ENCODE results near the gene TTC7B.
"Not testable (repeated sequence)": the region's sequence is repeated elsewhere in the genome, so short reads cannot be mapped to it uniquely, and the experiment has no call there.

TTC7B gene

GRCh38 chr14:90536511-90537191 is 279.6 kb downstream of the TTC7B start:
- DNase-seq (ENCODE audit: extremely low read depth in 1 of 2, low read depth in 1 of 2): no peak

DNA sequence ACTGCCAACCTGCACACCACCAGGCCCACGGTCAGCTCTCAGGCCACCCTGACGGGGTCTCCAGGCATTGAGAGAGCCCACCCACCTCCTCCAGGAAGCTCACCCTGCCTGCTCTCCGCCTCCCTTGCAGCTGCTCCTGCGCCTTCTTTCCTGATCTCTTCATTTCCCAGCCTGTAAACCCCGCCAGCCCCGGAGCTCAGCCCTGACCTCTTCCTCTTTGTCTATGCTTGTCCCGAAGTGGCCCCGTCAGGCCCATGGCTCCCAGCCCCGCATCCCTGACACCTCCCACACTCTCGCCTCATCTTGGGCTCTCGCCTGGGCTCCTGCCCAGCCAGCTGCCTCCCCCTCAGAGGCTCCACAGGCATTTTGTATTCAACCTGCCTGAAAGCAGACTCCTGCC is 280.1 kb downstream of the TTC7B start:
- DNase-seq (ENCODE audit: extremely low read depth in 1 of 2, low read depth in 1 of 2): no peak

DNA sequence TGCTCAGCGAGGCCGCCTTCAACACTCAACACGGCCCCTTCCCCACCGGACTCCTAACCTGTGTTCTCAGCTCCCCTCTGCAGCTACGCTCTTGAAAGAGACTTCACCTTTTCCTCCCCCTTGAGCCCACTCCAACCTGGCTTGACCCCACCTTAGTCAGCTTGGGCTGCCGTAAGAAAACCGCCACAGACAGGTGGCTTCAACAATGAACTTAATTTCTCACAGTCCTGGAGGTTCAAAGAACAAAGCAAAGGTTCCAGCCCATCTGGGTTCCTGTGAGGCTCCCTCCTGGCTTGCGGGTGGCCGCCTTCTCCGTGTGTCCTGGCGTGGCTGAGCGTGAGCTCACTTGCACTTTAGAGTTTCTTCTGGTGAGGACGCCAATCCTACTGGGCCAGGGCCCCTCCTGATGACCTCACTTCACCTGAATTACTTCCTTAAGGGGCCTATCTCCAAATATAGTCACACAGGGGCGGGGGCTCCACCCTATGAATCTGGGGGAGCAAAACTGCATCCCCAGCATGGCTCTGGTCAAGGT is 280.6 kb downstream of the TTC7B start:
- DNase-seq (ENCODE audit: extremely low read depth in 1 of 2, low read depth in 1 of 2): no peak

GRCh38 chr14:90534838-90535555 is 281.2 kb downstream of the TTC7B start:
- no peak for DNase-seq (ENCODE audit: extremely low read depth in 1 of 2, low read depth in 1 of 2)

DNA sequence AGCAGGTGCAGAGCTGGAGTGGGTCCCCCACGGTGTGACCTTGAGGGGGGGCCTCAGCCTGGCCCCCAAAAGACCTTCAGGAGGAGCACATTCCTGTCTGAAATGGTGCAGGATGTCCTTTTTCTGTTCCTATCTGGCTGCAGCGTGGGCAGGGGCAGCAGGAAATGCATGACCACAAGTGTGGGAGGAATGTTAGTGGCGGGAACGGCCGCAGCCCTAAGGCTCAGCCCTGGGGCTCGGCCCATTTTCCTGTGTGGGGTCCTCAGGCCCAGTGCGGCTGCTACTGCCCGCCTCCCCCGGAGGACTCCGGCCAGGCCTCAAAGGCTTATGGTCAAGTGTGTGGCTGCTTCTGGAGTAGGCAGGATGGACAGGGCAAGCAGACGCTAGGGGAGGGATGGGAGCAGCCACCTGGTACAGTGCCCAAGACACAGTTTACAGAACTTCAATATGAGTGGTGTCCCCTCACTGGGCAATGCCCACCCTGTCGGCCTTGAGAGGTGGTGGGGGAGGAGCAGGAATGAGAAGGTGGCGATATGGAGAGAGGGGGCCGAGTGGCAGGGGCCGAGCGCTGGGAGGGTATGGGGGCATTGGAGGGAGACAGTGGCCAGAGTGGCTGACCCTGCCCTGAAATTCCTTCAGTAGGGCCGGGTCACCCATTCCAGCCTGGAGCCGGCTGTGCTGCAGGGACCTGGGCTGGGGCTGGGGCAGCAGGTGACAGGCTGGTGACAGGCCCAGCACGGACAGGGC is 282.0 kb downstream of the TTC7B start:
- no peak for DNase-seq (ENCODE audit: extremely low read depth in 1 of 2, low read depth in 1 of 2)

DNA sequence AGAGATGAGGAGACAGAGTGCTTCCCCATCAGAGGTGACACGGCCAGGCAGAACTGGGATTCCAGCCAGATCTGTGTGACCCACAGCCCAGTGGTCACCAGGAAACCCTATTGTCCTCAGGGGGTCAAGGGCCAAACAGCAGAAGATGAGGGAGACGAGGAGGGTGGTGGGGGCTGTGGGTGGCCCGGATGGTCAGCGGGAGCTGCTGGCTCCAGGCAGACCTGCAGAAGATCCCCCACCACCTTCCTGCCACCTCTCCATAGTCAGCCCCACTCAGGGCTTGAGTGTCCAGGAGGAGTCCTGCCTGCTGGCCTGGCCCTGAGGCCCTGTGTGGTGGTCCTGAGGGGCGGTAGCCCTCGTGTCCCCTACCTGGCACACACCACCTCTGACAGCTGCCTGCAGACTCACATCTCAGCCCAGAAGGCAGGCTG is 282.6 kb downstream of the TTC7B start:
- no peak for DNase-seq (ENCODE audit: extremely low read depth in 1 of 2, low read depth in 1 of 2)

DNA sequence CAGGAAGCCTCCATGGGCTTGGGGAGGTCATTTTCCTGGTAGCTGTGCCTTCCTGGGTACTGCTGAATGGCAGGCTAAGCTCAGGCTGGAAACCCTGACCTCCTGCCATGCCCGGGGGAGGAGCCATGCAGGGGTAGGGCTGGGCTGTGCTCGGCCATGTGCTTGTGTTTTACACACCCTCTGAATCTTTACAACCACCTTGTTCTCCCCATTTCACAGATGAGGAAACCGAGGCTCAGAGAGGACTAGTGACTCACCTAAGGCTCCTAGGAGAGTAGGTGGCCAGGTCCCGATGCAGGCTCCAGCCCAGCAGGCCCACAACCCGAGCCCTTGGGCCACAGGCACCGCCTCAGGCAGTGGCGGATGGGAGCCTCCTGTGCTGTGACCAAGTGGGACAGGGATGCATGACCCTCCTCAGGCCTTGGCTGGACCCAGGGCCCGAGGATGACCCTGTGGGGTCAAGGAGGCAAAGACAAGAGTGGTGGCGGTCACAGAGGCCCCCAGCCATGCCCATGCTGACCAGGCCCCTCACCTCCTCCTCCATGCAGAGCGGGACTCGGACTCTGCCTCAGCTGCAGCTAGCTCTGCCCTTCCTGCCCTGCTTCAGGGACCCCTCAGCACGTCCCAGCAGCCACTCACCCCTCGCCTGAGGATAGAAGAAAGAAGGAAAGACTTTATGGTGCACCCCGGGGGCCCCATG is 283.3 kb downstream of the TTC7B start:
- no peak for DNase-seq (ENCODE audit: extremely low read depth in 1 of 2, low read depth in 1 of 2)

DNA sequence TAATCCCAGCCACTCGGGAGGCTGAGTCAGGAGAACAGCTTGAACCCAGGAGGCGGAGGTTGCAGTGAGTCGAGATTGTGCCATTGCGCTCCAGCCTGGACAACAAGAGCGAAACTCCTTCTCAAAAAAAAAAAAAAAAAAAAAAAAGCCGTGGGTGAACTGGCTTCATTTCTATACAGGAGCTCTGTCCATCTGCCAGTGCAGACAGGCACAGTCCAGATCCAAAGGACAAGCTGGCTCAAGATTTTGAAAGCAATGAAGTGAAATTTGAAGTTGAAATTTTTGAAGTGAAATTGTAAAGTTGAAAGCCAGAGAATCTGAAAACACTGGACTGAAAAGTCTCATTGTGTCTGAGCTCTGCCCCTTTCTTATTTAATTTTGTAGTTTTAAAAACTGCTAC is 284.7 kb downstream of the TTC7B start:
- DNase-seq (ENCODE audit: extremely low read depth in 1 of 2, low read depth in 1 of 2): no peak

DNA sequence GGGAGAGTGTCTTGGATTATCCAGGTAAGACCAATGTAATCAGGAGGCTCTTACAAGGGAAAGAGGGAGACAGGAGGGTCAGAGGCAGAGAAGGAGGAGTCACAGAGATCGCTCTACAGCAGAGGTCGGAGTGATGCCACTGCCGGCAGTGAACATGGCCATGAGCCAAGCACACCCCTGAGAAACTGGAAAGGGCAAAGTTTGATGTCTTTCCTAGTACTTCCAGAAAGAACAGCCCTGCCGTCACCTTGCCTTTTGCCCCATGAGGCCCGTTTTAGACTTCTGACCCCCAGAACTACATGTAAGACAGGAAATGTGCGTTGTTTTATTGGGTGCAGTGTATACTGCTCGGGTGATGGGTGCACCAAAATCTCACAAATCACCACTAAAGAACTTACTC is 285.7 kb downstream of the TTC7B start:
- no peak for DNase-seq (ENCODE audit: extremely low read depth in 1 of 2, low read depth in 1 of 2)

- no peak for DNase-seq (ENCODE audit: extremely low read depth in 1 of 2, low read depth in 1 of 2)
These were observed 288.3 kb downstream of the TTC7B start for GRCh38 chr14:90527978-90528377.

DNA sequence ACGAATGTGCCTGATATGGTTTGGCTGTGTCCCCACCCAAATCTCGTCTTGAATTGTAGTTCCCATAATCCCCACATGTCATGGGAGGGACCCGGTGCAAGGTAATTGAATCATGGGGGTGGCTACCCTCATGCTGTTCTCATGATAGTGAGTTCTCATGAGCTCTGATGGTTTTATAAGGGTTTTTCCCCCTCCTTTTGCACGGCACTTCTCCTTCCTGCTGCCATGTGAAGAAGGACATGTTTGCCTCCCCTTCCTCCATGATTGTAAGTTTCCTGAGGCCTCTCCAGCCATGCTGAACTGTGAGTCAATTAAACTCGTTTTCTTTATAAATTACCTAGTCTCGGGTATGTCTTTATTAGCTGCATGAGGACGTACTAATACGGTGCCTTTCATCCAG is 289.7 kb downstream of the TTC7B start:
- DNase-seq (ENCODE audit: extremely low read depth in 1 of 2, low read depth in 1 of 2): not testable (repeated sequence)

DNA sequence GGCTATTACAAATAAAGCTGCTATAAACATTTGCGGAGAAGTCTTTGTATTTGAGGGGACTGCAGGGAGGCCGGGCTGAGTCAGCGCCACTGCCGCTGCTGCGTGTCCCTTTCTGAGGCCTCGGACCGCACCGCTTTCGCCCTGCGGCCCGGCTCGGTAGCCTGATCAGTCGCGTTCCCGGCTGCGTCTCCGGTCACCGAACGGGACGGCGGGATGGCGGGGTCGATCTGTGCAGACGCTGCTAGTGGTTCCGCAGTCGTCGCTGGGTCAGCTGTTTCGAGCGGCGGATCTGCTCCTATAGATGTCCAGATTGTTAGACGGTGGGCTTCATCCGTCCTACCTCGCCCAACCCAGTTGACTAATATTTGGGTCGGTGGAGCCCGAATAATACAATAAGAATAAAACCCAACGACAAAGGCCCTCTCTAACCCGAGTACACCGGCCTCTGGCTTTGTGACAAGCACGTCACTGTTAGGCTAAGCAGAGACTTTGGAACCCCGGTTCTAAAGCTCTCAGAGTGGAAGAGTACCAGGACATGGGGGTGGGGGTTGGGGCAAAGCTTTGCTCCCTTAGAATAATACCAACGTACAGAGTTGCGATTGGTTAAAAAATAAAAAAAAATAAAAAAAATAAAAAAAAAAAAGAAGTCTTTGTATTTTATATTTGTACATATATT is 290.7 kb downstream of the TTC7B start:
- not testable (repeated sequence) for DNase-seq (ENCODE audit: extremely low read depth in 1 of 2, low read depth in 1 of 2)

DNA sequence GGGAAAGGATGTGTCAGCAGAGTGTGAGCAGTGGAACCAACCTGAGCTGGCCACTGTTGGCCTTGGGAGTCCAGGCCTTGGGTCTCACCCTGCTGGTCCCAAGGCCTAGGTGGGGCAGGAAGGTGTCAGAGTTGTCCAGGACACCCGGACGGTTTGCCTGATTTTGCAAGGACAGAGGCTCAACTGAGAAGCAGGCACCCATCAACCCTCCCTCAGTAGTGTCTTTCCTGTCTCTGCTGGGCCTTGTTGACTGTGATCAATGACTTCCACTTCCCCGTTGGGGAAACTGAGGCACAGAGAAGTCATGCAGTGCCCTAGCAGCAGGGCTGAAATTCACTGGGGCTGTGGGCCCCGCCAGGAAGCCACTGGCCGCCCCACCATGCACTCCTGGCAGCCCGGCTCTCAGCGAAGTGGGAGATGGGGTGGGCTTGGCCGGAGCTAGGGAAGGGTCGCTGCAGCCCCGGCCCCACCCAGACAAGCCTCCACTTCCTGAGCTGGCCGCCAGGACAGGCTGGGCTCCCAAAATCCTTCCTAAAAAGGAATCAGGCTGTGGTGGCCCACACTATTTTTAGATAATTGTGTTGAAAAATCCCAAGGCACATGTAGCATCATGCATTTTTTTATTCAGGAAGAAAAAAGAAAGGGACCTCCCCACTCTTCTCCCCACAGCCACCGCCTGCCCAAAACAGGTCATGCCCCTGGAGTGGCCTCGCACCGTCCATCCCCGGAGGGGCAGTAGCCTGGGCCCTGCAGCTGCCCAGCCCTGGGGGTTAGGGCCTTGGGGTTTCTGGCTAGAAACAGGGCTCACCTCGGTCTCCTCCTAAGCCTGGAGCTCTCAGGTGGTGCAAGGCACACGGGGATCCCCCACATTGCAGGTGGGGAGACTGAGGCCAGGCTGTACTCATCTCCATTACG is 292.0 kb downstream of the TTC7B start:
- no peak for DNase-seq (ENCODE audit: extremely low read depth in 1 of 2, low read depth in 1 of 2)

DNA sequence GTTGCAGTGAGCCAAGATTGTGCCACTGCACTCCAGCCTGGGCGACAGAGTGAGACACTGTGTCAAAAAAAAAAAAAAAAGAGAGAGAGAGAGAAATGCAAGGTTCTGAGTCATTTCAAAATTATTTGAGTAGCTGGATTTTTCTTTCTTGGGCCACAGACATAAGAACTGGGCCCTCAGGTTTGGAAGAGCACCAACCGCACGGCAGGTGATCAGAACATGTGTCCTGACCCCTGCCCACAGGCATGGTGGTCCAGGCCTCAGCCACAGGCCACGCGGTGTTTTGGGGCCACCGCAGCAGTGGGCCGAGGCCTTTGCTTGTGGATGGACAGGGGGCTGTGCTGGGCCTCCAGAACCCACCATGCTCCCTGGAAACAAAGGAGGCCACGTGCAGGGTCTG is 292.7 kb downstream of the TTC7B start:
- DNase-seq (ENCODE audit: extremely low read depth in 1 of 2, low read depth in 1 of 2): no peak

DNA sequence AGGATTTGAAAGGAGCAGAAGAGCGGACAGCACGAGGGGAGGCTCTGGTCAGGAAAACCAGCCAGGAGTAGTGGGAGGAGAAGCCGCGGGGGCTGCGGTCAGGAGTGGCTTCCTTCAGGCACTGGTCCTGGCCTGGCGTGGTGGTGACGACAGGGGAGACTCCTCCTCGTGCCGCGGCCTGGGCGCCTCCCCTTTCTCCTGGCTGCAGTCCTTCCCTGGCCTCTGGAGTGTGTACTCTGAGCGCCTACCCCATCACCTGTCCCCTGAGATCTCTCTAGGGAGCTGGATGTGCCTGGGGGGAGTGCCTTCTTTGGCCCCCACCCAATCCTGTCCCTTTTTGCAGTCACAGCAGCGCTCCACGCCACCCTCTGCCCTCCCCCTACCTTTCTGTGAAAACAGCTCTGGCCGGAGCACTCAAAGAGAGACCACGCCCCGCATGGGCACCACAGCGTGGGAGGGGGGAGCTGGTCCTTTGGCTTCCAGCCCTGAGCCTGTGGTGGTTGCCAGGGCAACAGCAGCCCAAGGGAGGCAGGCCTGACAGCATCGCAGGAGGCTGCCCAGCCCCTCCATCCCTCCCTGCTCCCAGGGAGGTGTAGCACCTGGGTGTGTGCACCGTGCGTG is 293.5 kb downstream of the TTC7B start:
- no peak for DNase-seq (ENCODE audit: extremely low read depth in 1 of 2, low read depth in 1 of 2)

DNA sequence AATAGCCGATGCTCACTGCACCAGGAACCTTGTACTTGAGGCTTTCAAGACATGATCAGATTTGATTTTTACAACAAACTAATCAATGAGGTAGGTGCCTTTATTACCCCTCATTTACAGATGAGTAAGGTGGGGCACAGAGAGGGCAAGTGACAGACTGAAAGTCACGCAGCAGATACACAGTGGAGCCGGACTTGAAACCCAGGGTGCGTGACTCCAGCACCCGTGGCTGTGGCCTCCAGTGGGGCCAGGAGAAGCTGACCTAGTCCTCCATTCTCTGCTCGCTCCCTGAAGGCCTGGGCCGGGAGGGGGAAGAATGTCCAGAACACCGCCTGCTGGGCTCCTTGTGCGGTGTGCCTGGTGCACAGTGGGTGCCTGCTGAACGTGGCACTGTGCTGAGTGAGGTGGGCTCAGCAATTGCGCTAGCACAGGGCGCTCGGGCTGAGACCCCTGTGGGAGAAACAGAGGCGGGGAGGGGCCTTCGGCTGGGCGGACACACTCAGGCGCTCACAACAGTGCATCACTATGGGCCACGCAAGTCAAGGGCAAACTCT is 294.2 kb downstream of the TTC7B start:
- no peak for DNase-seq (ENCODE audit: extremely low read depth in 1 of 2, low read depth in 1 of 2)

GRCh38 chr14:90521084-90521929 is 294.9 kb downstream of the TTC7B start:
- no peak for DNase-seq (ENCODE audit: extremely low read depth in 1 of 2, low read depth in 1 of 2)

- no peak for DNase-seq (ENCODE audit: extremely low read depth in 1 of 2, low read depth in 1 of 2)
These were observed 295.9 kb downstream of the TTC7B start for GRCh38 chr14:90520326-90520725.

All from stimulated activated CD8-positive, alpha-beta memory T cell treated with anti-CD3 and anti-CD28 coated beads, Interleukin-7, amount 100 ng/mL, for 48 hours (primary cell).